Neural cell (in vitro differentiated cells): ENCODE measurements around the gene GYPC. TPM values are rescaled to one million over a fixed set of nuclear protein-coding genes. Genes with fewer than 3 reads are reported as not detected.

ENCODE experiments used
- H2AFZ ChIP-seq: fragments of 200-600, 300-800 bp; sonication (generic), shearing (Covaris generic); 2 replicates; pipeline ENCODE4 v1.6.0; 2014; ENCODE audit warnings: low read depth, mild to moderate bottlenecking, antibody characterized with exemption, low read length, moderate library complexity
- H3F3A ChIP-seq: fragments of 200-600 bp; shearing (Covaris generic); 2 replicates; pipeline ENCODE4 v1.6.1; 2016; ENCODE audit warnings: mild to moderate bottlenecking, moderate library complexity, mixed read lengths, antibody characterized with exemption, low read length; ENCODE audit not compliant: insufficient read depth, poor library complexity, severe bottlenecking
- H3K27ac ChIP-seq: fragments of 200-600, 300-800 bp; sonication (generic), shearing (Covaris generic); 2 replicates; pipeline ENCODE4 v1.5.1; 2014; ENCODE audit warnings: mild to moderate bottlenecking, low read length, moderate library complexity
- H3K27me3 ChIP-seq: fragments of 300-800, 200-600 bp; sonication (generic), shearing (Covaris generic); 2 replicates; pipeline ENCODE4 v1.6.0; 2014; ENCODE audit warnings: mild to moderate bottlenecking, low read depth, low read length, moderate library complexity; ENCODE audit not compliant: insufficient read depth
- H3K36me3 ChIP-seq: fragments of 300-800, 200-600 bp; sonication (generic), shearing (Covaris generic); 2 replicates; pipeline ENCODE4 v1.5.1; 2014; ENCODE audit warnings: mild to moderate bottlenecking, antibody characterized with exemption, low read length, moderate library complexity; ENCODE audit not compliant: insufficient read depth
- H3K4me2 ChIP-seq: fragments of 300-800, 200-600 bp; sonication (generic), shearing (Covaris generic); 2 replicates; pipeline ENCODE4 v1.6.0; 2014; ENCODE audit warnings: mild to moderate bottlenecking, low read length
- H3K4me3 ChIP-seq: fragments of 300-800, 200-600 bp; sonication (generic), shearing (Covaris generic); 2 replicates; pipeline ENCODE4 v1.5.1; 2014; ENCODE audit warnings: mild to moderate bottlenecking, low read length, moderate library complexity
- H3K79me2 ChIP-seq: fragments of 200-600 bp; shearing (Covaris generic); replicated peaks from 2 replicates; pipeline ENCODE4 v1.6.0; 2014; ENCODE audit warnings: mild to moderate bottlenecking, low read length, moderate library complexity; ENCODE audit not compliant: insufficient read depth
- H3K9ac ChIP-seq: fragments of 300-800, 200-600 bp; sonication (generic), shearing (Covaris generic); 2 replicates; pipeline ENCODE4 v1.6.1; 2016; ENCODE audit warnings: mild to moderate bottlenecking, low read length, mixed read lengths
- H3K9me2 ChIP-seq: fragments of 200-600 bp; shearing (Covaris generic); 2 replicates; pipeline ENCODE4 v1.6.1; 2016; ENCODE audit warnings: mild to moderate bottlenecking, low read length, mixed read lengths; ENCODE audit not compliant: insufficient read depth
- H3K9me3 ChIP-seq: fragments of 200-600, 300-800 bp; sonication (generic), shearing (Covaris generic); 2 replicates; pipeline ENCODE4 v1.6.1; 2016; ENCODE audit warnings: mild to moderate bottlenecking, mixed run types, low read length, moderate library complexity, mixed read lengths
- H4K20me1 ChIP-seq: fragments of 200-600 bp; shearing (Covaris generic); 2 replicates; pipeline ENCODE4 v1.6.1; 2016; ENCODE audit warnings: mild to moderate bottlenecking, mixed run types; ENCODE audit not compliant: insufficient read depth
- EP300 ChIP-seq: fragments of 450-650 bp; conservative IDR thresholded peaks from 2 replicates; pipeline ENCODE4 v1.6.1; 2014; ENCODE audit warnings: antibody characterized with exemption, mild to moderate bottlenecking, moderate library complexity; ENCODE audit not compliant: poor library complexity, severe bottlenecking
- EZH2 ChIP-seq: fragments of 200-600, 300-800 bp; shearing (Covaris generic), sonication (generic); IDR thresholded peaks from 2 replicates; pipeline ENCODE4 v1.6.1; 2014; ENCODE audit warnings: antibody characterized with exemption, low read length, borderline replicate concordance, mild to moderate bottlenecking; ENCODE audit not compliant: insufficient read depth, poor library complexity, severe bottlenecking
- MXI1 ChIP-seq: fragments of 450-650 bp; conservative IDR thresholded peaks from 2 replicates; pipeline ENCODE4 v1.6.1; 2014; ENCODE audit warnings: antibody characterized with exemption, mild to moderate bottlenecking; ENCODE audit not compliant: poor library complexity, severe bottlenecking
- POLR2AphosphoS5 ChIP-seq: IDR thresholded peaks from 2 replicates; pipeline ENCODE4 v1.6.1; 2012
- RAD21 ChIP-seq: fragments of 450-650 bp; conservative IDR thresholded peaks from 2 replicates; pipeline ENCODE4 v1.6.1; 2014; ENCODE audit warnings: antibody characterized with exemption, mild to moderate bottlenecking, moderate library complexity
- REST ChIP-seq: IDR thresholded peaks from 2 replicates; pipeline ENCODE4 v1.6.1; 2012; ENCODE audit warnings: borderline replicate concordance
- SMC3 ChIP-seq: fragments of 450-650 bp; conservative IDR thresholded peaks from 2 replicates; pipeline ENCODE4 v1.6.1; 2014; ENCODE audit warnings: antibody characterized with exemption, mild to moderate bottlenecking, moderate library complexity; ENCODE audit not compliant: poor library complexity
- TAF1 ChIP-seq: IDR thresholded peaks from 2 replicates; pipeline ENCODE4 v1.6.1; 2012; ENCODE audit warnings: low read depth
- polyA plus RNA-seq: library from polyadenylated mRNA; depleted of rRNA; stranded (reverse); fragments of >200 nt; gene quantifications from 2 replicates; pipeline ENCODE4 v1.2.3, GENCODE V29; 2014
- TF ChIP-seq, protein P1 (sequence below): fragments of 450-650 bp; IDR thresholded peaks from 2 replicates; pipeline ENCODE4 v1.5.1; 2014; ENCODE audit warnings: antibody characterized with exemption, mild to moderate bottlenecking, moderate library complexity; ENCODE audit not compliant: poor library complexity, severe bottlenecking

Gene GYPC
- polyA plus RNA-seq, 1 donor from 2014 or later = 0.40 TPM

DNA sequence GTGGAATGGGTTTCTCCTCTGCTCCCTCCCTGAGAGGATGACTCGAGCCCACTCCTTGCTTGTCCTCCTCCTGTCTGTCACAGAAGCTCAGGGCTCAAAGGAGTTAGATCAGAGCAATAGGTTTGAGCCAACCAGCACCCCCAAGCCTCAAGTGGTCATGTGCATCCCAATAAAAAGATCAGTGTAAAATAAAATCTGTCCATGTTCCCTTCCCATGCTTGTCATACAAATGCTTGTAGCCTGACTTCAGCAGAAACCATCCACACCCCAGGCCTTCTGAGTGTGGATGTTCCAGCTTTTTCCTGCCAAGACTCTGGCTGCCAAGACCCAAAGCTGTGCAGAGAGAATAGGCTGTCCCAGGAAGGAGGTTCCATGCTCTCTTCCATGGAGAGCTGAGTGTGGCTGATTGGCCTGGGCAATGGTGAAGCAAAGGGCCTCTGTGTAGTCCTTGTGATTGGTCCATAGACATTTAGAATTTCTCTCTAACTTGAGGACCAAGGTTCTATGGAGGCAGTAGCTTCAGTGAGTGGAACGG lies 67.4 kb downstream of the GYPC start:
- Histone ChIP-seq H3K27ac (no peak overlapping the region), H2AFZ (no peak overlapping the region), H3K9ac (no peak overlapping the region), H4K20me1 (no peaks in the 10 kb centered on the region), H3F3A (no peaks in the 10 kb centered on the region), H3K36me3 (no peaks in the 10 kb centered on the region), H3K4me3 (no peak overlapping the region), H3K9me3 (no peaks in the 10 kb centered on the region), H3K9me2 (no peaks in the 10 kb centered on the region), H3K79me2 (no peaks in the 10 kb centered on the region), H3K27me3 (no peaks in the 10 kb centered on the region), H3K4me2 (no peak overlapping the region)
- TF ChIP-seq MXI1 (no peak), EZH2 (no peak), REST (no peak), EP300 (no peak), POLR2AphosphoS5 (no peak), RAD21 (no peak), TAF1 (no peak), SMC3 (no peak)
- TF ChIP-seq, protein P1, sequence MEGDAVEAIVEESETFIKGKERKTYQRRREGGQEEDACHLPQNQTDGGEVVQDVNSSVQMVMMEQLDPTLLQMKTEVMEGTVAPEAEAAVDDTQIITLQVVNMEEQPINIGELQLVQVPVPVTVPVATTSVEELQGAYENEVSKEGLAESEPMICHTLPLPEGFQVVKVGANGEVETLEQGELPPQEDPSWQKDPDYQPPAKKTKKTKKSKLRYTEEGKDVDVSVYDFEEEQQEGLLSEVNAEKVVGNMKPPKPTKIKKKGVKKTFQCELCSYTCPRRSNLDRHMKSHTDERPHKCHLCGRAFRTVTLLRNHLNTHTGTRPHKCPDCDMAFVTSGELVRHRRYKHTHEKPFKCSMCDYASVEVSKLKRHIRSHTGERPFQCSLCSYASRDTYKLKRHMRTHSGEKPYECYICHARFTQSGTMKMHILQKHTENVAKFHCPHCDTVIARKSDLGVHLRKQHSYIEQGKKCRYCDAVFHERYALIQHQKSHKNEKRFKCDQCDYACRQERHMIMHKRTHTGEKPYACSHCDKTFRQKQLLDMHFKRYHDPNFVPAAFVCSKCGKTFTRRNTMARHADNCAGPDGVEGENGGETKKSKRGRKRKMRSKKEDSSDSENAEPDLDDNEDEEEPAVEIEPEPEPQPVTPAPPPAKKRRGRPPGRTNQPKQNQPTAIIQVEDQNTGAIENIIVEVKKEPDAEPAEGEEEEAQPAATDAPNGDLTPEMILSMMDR = no peak

DNA sequence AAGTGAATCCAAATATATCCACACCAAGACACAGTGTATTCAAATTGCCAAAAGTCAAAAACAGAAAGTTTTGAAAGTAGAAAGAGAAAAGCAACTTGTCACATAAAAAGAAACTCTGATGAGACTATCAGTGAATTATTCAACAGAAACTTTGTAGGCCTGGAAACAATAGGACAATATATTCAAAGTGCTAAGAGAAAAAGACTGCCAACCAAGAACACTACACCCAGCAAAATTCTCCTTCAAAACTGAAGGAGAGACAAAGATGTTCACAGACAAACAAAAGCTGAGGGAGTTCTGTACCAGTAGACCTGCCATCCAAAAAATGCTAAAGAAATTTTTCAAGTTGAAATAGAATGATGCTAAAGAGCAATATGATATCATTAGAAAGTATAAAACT lies 69.6 kb downstream of the GYPC start:
- Histone ChIP-seq H3K79me2 (no peaks in the 10 kb centered on the region), H4K20me1 (no peaks in the 10 kb centered on the region), H3K9me2 (no peaks in the 10 kb centered on the region), H3K9me3 (no peaks in the 10 kb centered on the region), H3K36me3 (no peaks in the 10 kb centered on the region), H3F3A (no peaks in the 10 kb centered on the region), H3K4me3 (no peak overlapping the region), H3K27me3 (no peaks in the 10 kb centered on the region), H2AFZ (no peak overlapping the region), H3K9ac (no peak overlapping the region), H3K27ac (no peak overlapping the region), H3K4me2 (no peak overlapping the region)
- TF ChIP-seq EZH2 (no peak), RAD21 (no peak), SMC3 (no peak), EP300 (no peak), MXI1 (no peak), REST (no peak), TAF1 (no peak), POLR2AphosphoS5 (no peak)
- TF ChIP-seq, protein P1 = no peak
